Fibroblast of lung (primary cell): ENCODE measurements around the gene OR12D1.

ENCODE experiments used
- EZH2 ChIP-seq: IDR thresholded peaks from 2 replicates; pipeline ENCODE4 v1.5.1; 2012; ENCODE audit warnings: low read length, control low read depth, mild to moderate bottlenecking; ENCODE audit errors: missing control alignments
- TF ChIP-seq, protein P1 (sequence below), 2 donors: IDR thresholded peaks in 1 of 2; conservative IDR thresholded peaks in 1 of 2; 1 replicate in 1 of 2; 2 replicates in 1 of 2; pipeline ENCODE4 v1.5.1; 2011 to 2012; ENCODE audit warnings: low read length in 2 of 2, control low read depth in 1 of 2, inconsistent platforms in 1 of 2, low read depth in 1 of 2, mild to moderate bottlenecking in 1 of 2

DNA sequence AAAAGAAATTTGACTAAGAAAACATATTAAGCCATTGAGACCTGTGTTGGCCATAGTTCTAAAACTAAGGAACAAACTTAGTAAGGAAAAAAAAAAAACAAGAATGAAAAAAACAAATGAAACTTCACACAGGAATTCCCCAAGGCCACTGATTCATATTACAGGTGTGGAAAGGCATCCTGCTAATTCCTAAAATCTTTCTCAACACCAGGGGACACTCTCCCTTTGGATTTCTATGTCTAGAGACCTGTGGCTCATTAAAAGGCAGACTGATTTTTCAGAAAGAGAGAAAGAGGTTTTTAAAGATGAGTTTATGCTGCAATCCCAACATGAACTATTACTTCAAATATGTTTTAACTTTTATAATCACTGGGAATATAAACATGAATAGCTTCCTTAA, at the start of gene OR12D1:
- TF ChIP-seq, protein P1, sequence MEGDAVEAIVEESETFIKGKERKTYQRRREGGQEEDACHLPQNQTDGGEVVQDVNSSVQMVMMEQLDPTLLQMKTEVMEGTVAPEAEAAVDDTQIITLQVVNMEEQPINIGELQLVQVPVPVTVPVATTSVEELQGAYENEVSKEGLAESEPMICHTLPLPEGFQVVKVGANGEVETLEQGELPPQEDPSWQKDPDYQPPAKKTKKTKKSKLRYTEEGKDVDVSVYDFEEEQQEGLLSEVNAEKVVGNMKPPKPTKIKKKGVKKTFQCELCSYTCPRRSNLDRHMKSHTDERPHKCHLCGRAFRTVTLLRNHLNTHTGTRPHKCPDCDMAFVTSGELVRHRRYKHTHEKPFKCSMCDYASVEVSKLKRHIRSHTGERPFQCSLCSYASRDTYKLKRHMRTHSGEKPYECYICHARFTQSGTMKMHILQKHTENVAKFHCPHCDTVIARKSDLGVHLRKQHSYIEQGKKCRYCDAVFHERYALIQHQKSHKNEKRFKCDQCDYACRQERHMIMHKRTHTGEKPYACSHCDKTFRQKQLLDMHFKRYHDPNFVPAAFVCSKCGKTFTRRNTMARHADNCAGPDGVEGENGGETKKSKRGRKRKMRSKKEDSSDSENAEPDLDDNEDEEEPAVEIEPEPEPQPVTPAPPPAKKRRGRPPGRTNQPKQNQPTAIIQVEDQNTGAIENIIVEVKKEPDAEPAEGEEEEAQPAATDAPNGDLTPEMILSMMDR (conservative IDR thresholded peaks at IDR 0.05 in 1 of 2, IDR thresholded peaks at IDR 0.05 in 1 of 2; ENCODE audit: low read depth in 1 of 2, low read length in 2 of 2), result no peak
- no peak for TF ChIP-seq EZH2
